ENCODE results near the gene CYSTM1. TPM values are rescaled to one million over a fixed set of nuclear protein-coding genes. Genes with fewer than 3 reads are reported as not detected.

Gene CYSTM1
- total and polyA plus RNA-seq, 2 donors (not counting 1 experiment from before 2014, with no cell fraction given), result 6.2 to 17.0 TPM

DNA sequence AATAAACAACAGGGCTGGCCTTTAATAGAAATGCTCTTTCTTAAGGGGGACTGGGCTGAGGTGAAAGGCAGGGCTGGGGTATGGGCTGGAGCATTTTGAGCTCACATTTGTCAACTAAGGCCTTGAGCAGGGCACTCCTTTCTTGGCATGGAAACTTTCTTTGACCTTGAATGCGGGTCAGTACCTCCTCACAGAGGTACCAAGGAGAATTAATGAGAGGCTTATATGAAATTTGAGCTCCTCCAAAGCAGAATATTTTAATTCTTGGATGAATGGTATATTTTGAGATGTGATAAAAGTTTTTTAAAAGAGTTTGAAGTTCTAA lies 3.1 kb downstream of the CYSTM1 start:
- ATAC-seq (ENCODE audit: low read depth) (no peak), DNase-seq (no peak)
- whole genome bisulfite sequencing (ENCODE audit: insufficient coverage), result 100% methylated on average over 1 of the region's 1 CpG
- Histone ChIP-seq H3K79me2 (ENCODE audit: control insufficient read depth, insufficient read depth, low read length) (peaks cover 6% of the 10 kb centered on the region), H3K4me3 (ENCODE audit: control extremely low read depth in 1 of 5, extremely low read depth in 1 of 5, insufficient read depth in 1 of 5, low read depth in 2 of 5, low read length in 4 of 5) (no peak overlapping the region), H3K4me1 (ENCODE audit: control insufficient read depth in 2 of 2, insufficient read depth in 2 of 2, low read length in 2 of 2) (peaks cover 9 to 16% of the 10 kb centered on the region in 2 donors), H3K27me3 (replicated peaks in 1 of 4; ENCODE audit: control extremely low read depth in 1 of 4, control insufficient read depth in 3 of 4, insufficient read depth in 4 of 4, low read length in 3 of 4) (peaks cover 0 to 7% (median 0%) of the 10 kb centered on the region in 4 experiments), H3K36me3 (replicated peaks in 1 of 2; ENCODE audit: control extremely low read depth in 1 of 2, control insufficient read depth in 1 of 2, extremely low read depth in 1 of 2, insufficient read depth in 2 of 2, low read length in 1 of 2) (no peaks in the 10 kb centered on the region), H3K27ac (ENCODE audit: low read length in 2 of 2) (no peak overlapping the region), H2AFZ (ENCODE audit: insufficient read depth, low read depth, low read length, poor library complexity, severe bottlenecking) (no peak overlapping the region), H3K9ac (ENCODE audit: low read length) (no peak overlapping the region), H3K9me3 (ENCODE audit: control extremely low read depth in 1 of 3, control insufficient read depth in 2 of 3, insufficient read depth in 1 of 3, low read length in 2 of 3) (no peaks in the 10 kb centered on the region), H4K20me1 (ENCODE audit: control insufficient read depth, insufficient read depth, low read length, poor library complexity, severe bottlenecking) (no peaks in the 10 kb centered on the region), H3K4me2 (replicated peaks; ENCODE audit: low read depth, low read length, poor library complexity, severe bottlenecking) (no peak overlapping the region)
- Mint-ChIP-seq H3K27me3 (no peaks in the 10 kb centered on the region), H3K4me1 (peaks cover 15% of the 10 kb centered on the region), H3K27ac (no peak overlapping the region), H3K9me3 (ENCODE audit: insufficient read depth) (no peaks in the 10 kb centered on the region), H3K4me3 (no peak overlapping the region)
- POLR2A ChIA-PET, result no interaction called here
- TF ChIP-seq EZH2 (IDR thresholded peaks at IDR 0.05; ENCODE audit: borderline replicate concordance, insufficient read depth, low read depth, low read length, poor library complexity, severe bottlenecking), result no peak
- TF ChIP-seq, protein P1, sequence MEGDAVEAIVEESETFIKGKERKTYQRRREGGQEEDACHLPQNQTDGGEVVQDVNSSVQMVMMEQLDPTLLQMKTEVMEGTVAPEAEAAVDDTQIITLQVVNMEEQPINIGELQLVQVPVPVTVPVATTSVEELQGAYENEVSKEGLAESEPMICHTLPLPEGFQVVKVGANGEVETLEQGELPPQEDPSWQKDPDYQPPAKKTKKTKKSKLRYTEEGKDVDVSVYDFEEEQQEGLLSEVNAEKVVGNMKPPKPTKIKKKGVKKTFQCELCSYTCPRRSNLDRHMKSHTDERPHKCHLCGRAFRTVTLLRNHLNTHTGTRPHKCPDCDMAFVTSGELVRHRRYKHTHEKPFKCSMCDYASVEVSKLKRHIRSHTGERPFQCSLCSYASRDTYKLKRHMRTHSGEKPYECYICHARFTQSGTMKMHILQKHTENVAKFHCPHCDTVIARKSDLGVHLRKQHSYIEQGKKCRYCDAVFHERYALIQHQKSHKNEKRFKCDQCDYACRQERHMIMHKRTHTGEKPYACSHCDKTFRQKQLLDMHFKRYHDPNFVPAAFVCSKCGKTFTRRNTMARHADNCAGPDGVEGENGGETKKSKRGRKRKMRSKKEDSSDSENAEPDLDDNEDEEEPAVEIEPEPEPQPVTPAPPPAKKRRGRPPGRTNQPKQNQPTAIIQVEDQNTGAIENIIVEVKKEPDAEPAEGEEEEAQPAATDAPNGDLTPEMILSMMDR (IDR thresholded peaks at IDR 0.05), result no peak
- intact Hi-C loops (cut with micrococcal nuclease), result loop anchor here (10.0 kb wide), 1 partner anchor 1843 kb away; the partner anchor contains the start of genes CDC25C and FAM53C
- CTCF ChIA-PET, result interaction anchor here (0.6 to 1.5 kb wide), 4 partner anchors 32 to 1212 kb away, joined by 3 to 6 read pairs (median 3); no protein-coding TSS in a partner anchor

DNA sequence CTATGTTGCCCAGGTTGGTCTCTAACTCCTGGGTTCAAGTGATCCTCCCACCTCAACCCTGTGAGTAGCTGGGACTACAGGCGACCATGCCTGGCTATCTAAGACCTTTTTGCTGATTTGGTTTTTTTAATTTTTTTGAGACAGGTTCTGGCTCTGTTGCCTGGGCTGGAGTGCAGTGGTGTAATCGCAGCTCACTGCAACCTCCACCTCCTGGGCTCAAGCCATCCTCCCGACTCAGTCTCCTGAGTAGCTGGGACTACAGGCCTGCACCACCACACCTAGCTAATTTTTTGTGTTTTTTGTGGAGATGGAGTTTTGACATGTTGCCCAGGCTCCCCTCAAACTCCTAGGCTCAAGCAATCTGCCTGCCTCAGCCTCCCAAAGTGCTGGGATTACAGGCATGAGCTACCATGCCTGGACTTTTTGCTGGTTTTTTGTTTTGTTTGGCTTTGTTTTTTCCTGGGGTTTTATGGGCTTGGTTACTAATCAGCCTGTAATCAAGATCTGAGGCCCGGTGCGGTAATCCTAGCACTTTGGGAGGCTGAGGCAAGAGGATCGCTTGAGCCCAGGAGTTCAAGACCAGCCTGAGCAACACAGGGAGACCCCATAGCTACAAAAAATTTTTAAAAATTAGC lies 3.6 kb downstream of the CYSTM1 start:
- Histone ChIP-seq H2AFZ (ENCODE audit: insufficient read depth, low read depth, low read length, poor library complexity, severe bottlenecking) (no peak overlapping the region), H4K20me1 (ENCODE audit: control insufficient read depth, insufficient read depth, low read length, poor library complexity, severe bottlenecking) (no peaks in the 10 kb centered on the region), H3K27ac (ENCODE audit: low read length in 2 of 2) (no peak overlapping the region), H3K9ac (ENCODE audit: low read length) (no peak overlapping the region), H3K27me3 (replicated peaks in 1 of 4; ENCODE audit: control extremely low read depth in 1 of 4, control insufficient read depth in 3 of 4, insufficient read depth in 4 of 4, low read length in 3 of 4) (peaks cover 0 to 7% (median 0%) of the 10 kb centered on the region in 4 experiments), H3K79me2 (ENCODE audit: control insufficient read depth, insufficient read depth, low read length) (peaks cover 6% of the 10 kb centered on the region), H3K4me1 (ENCODE audit: control insufficient read depth in 2 of 2, insufficient read depth in 2 of 2, low read length in 2 of 2) (peaks cover 9 to 16% of the 10 kb centered on the region in 2 donors), H3K4me3 (ENCODE audit: control extremely low read depth in 1 of 5, extremely low read depth in 1 of 5, insufficient read depth in 1 of 5, low read depth in 2 of 5, low read length in 4 of 5) (no peak overlapping the region), H3K9me3 (ENCODE audit: control extremely low read depth in 1 of 3, control insufficient read depth in 2 of 3, insufficient read depth in 1 of 3, low read length in 2 of 3) (no peaks in the 10 kb centered on the region), H3K36me3 (replicated peaks in 1 of 2; ENCODE audit: control extremely low read depth in 1 of 2, control insufficient read depth in 1 of 2, extremely low read depth in 1 of 2, insufficient read depth in 2 of 2, low read length in 1 of 2) (no peaks in the 10 kb centered on the region), H3K4me2 (replicated peaks; ENCODE audit: low read depth, low read length, poor library complexity, severe bottlenecking) (no peak overlapping the region)
- Mint-ChIP-seq H3K27ac (no peak overlapping the region), H3K27me3 (no peaks in the 10 kb centered on the region), H3K4me1 (peaks cover 15% of the 10 kb centered on the region), H3K4me3 (no peak overlapping the region), H3K9me3 (ENCODE audit: insufficient read depth) (no peaks in the 10 kb centered on the region)
- CTCF ChIA-PET, result interaction anchor here (0.6 to 1.5 kb wide), 5 partner anchors 32 to 1212 kb away, joined by 3 to 6 read pairs (median 3); no protein-coding TSS in a partner anchor
- TF ChIP-seq, protein P1 (IDR thresholded peaks at IDR 0.05), result no peak
- no peak for TF ChIP-seq EZH2 (IDR thresholded peaks at IDR 0.05; ENCODE audit: borderline replicate concordance, insufficient read depth, low read depth, low read length, poor library complexity, severe bottlenecking)
- ATAC-seq (ENCODE audit: low read depth), result no peak
- POLR2A ChIA-PET, result no interaction called here
- WGBS (ENCODE audit: insufficient coverage), result no CpG with 5 or more reads among the region's 6 CpGs
- intact Hi-C loops (cut with micrococcal nuclease), result loop anchor here (10.0 kb wide), 1 partner anchor 1844 kb away; the partner anchor contains the start of genes CDC25C and FAM53C
- no peak for DNase-seq

All from B cell (primary cell).